HG03432 (cell line): ENCODE results near the gene MDM2.

Source experiments
- ATAC-seq: cut with Tn5 transposase; IDR thresholded peaks from one replicate; pipeline ENCODE4 v1.9.1; 2021; ENCODE audit warnings: mild to moderate bottlenecking, moderate library complexity; ENCODE audit not compliant: unreplicated experiment

MDM2 gene

DNA sequence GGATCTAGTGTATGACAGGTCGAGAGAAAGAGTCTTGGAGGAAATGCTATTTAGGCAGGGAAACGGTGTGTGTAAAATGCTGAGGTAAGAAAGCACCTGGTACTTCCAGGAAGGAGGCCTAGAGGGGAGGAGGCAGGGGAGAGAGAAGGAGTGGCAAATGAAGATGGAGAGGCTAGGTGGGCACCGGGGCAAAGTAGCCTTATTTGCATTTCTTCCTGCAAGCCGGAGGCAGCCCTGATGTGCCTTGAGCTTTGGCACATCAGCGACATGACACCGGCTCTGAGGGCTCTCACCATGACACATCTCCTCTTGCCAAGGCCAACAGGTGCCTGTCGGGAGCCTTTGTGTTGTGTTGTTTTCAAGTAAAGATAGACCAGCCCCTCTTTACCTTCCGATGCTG lies 63.4 kb downstream of the MDM2 start:
- no peak for ATAC-seq

DNA sequence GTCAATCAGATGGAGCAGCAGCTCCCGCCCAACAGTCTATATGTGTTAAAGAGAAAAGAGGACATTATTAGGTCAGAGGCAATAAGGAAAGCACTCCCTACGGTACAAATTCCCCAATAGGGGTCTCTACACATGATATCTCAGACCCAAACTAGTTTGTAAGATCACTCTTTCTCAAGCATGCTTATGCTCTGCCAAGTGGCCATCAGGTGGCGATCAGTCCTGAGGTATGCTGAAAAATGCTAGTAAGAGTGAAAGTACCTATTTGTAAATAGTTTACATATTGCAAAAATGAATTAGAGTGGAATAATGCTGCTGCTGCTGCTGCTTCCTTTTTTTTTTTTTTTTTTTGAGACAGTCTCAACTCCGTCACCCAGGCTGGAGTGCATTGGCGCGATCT lies 63.9 kb downstream of the MDM2 start:
- peak; percentile 69 for ATAC-seq

- no peak for ATAC-seq
Observed at GRCh38 chr12:68873316-68873715, 65.3 kb downstream of the MDM2 start.

- no peak for ATAC-seq
Observed at GRCh38 chr12:68876461-68876860, 68.5 kb downstream of the MDM2 start.

DNA sequence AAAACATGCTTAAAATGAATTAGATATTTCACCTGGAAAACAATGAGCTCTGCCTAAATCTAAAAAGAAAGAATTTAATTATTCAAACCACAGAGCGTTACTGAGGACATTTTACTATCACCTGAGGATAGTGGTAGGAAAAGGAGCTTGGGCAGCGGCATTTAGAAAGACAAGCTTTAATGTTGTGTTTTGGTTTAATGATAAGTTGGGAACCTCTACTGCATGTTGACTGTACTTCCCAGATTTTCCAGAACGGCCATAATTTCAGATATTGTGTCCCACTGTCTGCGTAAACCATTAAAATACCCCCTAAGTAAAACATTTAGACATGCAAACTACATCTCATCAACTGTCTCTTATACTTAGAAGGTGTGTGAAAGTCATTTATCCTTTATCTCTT lies 69.6 kb downstream of the MDM2 start:
- ATAC-seq, result no peak

DNA sequence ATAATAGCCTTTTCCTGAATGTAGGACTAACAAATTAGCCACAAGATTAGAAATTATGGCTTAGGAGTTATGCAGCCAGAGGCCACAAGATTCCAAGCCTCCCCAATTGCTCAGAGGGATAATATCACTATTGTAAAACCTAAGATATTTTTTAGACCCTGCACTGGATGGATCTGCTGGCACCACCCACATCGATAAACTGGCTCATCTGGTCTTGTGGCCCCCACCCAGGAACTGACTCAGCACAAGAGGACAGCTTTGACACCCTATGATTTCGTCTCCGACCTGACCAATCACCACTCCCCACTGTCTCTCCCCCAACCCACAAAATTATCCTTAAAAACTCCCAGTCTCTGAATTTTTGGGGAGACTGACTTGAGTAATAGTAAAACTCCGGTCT lies 70.3 kb downstream of the MDM2 start:
- ATAC-seq, result no peak

- no peak for ATAC-seq
Observed at GRCh38 chr12:68878846-68879245, 70.9 kb downstream of the MDM2 start.

DNA sequence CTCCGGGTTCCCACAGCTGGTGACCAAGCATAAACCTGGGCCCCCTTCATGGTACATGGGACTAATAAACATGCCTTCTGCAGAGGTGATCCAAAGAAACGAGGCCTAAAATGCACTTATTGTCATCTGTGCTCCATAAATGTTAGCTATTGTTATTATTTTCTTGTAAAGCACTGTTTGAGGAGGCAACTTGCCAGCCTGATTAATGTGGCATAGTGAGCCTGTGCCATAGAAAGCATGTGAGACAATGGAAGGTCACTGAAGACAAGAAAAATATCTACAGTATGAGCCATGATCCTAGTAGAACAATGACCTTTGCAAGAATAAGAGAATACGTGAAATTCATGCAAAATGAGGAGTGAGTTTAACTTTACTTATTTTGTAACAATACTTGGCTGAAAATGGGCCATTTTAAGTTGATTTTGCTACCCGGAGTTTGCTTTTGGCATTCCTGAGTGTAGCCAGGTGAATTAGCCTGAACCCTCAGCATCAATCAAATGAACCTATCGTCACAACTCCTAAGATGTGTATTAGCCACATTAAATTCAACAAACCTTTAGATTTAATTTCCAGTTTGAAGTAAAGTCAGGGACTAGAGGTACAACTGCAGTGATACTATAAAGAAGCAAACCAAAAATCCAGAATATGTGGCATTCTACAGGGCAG lies 72.8 kb downstream of the MDM2 start:
- no peak for ATAC-seq

DNA sequence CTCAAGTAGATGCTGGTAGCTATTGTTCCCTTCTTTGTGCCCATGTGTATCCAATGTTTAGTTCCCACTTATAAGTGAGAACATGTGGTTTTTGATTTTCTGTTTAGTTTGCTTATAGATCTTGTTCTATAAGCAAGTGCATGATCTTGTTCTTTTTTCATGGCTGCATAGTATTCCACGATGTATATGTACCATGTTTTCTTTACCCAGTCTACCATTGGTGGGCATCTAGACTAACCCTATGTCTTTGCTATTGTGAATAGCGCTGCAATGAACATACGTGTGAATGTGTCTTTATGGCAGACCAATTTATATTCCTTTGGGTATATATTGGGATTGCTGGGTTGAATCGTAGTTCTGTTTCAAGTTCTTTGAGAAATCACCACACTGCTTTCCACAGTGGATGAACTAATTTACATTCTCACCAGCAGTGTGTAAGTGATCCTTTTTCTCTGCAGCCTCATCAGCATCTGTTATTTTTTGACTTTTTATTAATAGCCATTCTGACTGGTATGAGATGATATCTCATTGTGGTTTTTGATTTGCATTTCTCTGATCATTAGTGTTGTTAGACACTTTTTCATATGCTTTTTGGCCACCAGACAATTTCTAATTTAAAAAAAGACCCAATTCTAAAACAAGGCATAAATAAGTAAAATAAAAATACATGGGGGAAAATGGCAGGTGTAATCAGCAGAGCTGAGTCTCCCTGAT lies 74.4 kb downstream of the MDM2 start:
- no peak for ATAC-seq

DNA sequence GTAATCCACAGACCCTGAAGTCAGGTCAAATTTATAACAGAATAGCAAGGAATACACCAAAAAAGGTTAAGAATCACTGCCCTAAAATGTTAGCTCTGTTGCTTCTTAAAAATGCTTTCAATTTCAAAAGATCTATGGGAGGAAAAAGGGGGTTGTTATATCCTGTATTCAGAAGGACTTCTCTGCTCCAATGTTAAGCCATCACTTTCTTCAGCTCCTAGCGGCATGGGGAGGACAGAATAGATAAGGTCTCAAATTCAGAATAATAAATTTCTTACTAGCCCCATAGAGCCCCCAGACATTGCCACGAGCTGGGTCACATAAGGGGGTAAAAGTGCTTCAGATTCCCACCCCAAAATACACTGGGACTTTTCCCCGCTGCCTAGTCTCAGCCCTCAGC lies 75.2 kb downstream of the MDM2 start:
- ATAC-seq, result no peak

DNA sequence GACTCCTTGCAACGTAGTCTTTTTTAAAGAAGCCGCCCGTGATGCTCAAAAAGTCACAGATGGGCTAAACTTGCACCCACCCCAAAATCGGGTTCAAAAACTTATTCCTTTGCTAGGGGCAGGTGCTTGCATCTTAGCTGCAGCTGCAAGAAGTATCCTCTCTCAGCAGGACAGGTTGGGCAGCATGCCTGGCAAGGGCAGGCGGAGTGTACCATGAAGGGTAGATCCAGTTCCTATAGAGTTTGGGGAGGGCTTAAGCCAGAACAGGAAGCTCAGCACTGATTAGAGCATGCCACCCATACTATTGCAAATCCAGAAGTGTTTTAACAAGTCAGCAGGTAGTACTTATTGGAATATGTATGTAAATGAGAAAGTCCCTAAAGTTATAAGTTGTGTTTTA lies 76.3 kb downstream of the MDM2 start:
- no peak for ATAC-seq

DNA sequence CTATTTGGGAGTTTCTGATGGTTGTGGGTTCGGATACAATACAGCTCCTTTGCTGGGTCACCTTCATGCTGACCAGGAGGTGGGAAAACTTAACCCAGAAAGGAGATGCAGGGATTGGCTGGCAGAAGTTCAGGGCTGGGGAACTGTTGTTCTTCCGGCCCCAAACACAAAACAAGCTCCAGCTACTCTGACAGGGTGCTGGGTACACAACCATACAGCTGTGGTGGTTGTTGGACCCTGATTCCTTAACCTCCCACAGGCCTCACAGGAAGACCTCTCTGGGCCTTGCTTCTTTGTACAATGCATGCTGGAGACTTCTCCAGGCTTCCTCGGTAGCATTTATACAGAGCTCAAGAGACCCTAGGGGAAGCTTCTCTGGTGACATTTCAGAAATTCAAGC lies 77.4 kb downstream of the MDM2 start:
- no peak for ATAC-seq

DNA sequence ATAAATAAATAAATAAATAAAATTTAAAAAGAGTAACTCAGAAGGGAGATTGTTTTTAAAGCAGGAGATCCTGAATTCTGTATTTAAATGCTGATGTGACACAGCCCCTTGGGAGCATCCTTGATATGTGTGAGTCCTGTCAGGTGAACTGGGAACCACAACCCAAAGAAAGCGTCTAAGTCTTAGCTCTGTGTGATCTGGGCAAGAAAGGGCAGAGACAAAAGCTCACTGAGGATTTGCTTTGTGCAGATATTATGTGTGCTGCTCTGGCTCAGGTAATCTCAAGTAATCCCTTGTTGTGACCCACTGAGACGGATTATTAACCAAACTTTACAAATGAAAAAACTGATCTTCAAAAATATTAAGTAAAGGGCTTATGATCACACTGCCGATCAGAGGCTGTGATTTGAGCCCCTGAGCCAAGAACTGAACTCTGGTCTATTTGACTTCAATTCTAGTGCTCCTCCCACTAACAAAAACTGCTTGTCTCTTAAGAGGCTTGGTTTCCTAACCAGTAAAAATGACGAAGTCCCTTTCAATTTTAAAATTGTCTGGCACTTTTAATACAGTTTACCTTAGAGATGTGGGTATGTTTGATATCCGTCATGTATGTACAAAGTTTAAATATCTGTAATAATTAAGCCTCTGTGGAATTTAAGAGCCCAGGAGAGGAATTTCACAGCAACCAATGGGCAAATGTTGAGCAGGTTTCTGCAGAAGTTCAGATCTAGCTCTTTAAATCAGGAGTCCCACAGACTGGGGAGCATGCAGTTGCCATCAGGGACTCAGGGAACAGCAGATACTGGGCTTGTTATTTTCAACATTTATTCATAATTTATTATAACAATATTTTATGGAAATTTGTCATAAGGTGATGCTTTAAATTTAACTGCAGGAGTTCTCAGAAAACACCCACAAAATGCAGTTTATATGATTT lies 78.9 kb downstream of the MDM2 start:
- ATAC-seq, result no peak

- ATAC-seq, result no peak
Observed at GRCh38 chr12:68887641-68888040, 79.7 kb downstream of the MDM2 start.

DNA sequence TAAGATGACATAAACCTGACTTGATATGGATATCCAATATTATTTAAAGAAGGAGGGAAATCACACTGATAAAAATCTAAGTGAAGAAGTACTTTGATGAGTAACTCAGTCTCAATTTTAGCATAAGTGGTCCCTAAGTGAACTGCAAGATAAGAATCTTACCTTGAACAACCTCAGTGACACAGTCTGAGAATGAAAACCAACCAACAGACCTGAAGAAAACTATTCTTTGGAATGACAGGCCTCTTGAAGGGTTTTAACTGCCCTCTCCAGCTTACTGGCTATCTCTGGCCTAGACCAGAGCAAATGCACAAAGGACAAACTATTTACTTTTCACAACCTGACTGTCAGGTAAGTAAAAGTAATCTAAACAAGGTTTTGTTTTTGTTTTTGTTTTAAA lies 80.3 kb downstream of the MDM2 start:
- no peak for ATAC-seq

DNA sequence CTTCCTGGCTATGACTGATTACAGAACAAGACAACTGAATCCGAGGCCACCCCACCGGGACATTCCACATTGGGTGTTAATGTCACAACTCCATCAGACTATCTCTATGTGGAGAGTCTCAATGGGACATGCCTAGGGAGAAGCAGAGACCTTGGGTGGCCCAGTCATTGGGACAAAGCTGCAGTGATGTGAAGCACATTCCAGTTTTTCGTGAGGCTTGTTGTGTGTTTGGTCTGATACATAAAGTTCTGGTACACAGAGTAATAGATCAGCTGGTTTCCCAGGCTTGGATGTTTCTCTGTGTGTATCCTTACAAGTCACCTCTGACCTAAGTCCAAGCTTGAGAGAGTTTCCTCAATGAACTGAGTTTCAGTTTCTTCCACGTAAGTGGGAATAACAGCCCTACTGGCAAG lies 82.7 kb downstream of the MDM2 start:
- no peak for ATAC-seq

DNA sequence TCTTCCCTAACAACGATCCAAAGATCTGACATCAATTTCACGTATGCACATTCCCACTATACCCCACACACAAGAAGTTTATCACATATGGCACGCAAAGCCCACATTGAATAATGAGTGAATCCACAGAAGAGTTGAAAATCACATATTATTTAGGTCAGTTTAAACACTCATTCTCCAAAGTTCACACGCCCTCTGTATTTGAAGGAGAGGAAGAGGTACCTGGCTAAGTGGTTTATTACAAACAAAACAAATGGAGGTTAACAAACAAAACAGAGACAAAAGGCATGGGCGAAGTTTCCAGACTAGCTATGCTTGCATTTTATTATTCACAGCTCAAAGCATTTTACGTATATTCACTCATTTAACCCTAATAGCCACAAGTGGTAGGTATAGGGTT lies 83.2 kb downstream of the MDM2 start:
- ATAC-seq, result no peak

GRCh38 chr12:68893201-68893600 lies 85.2 kb downstream of the MDM2 start:
- no peak for ATAC-seq

GRCh38 chr12:68893741-68894140 lies 85.8 kb downstream of the MDM2 start:
- no peak for ATAC-seq

DNA sequence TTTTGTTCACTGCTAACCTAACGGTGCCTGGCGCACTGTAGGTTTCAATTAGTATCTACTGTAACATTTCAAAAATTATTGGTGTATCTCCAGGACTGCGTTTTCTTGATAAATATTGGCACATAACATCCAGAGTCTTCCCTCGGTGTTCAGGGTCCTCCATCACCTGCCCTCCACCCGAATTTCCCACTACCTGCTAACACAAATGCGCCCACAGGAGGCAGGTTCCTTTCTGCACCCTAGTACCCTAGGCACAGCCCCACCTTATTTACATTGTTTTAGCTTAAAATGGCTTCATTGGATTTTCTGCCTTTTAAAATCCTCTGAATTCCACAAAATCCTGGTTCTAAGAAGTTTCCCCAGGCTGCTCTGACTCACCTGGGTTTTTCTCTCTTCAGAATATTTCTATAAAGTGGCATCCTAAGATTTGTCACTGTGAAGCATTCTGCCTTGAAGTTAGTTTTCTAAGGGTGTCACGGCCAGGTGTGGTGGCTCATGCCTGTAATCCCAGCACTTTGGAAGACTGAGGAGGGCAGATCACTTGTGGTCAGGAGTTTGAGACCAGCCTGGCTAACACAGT lies 86.4 kb downstream of the MDM2 start:
- ATAC-seq, result no peak

DNA sequence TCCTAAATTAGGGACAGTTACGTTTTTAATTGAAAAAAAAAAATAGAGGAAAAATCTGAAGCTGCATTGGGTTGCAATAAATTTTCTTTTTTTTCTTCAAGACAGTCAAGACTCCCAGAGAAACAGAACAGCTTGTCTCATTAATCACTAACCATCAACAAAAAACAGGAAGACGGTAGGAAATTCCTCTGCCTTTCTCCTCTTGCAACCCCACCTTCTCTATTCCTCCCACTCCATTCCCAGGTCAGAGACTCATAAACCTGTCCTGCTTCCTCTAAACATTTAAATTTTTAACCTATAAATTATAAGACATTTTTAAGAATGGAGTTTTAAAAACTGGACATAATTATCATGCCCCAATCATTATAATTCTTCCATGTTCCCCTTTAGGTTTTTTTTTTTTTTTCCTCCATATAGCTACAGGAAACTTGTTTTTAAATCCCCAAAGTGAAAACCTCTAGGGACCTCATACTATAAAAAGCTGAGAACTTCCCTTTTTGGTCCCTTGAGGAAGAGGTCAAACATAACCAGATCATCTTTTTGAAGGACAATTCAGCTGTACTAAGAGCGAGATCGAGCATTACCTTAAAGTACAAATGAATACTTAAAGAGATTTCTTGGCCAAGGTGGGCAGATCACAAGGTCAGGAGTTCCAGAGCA lies 89.0 kb downstream of the MDM2 start:
- ATAC-seq, result peak; percentile 59
